ENCODE measurements around the gene PCDHGA4.
"Not testable (repeated sequence)": the region's sequence is repeated elsewhere in the genome, so short reads cannot be mapped to it uniquely, and the experiment has no call there.

The PCDHGA4 gene

GRCh38 chr5:141354900-141355469, at the start of gene PCDHGA4:
Gene PCDHGA4 (plus strand): TSS chr5:141355021. CDS start chr5:141355108, 87 bp downstream.
- H3K4me3 ChIP-seq (ENCODE audit: low read depth, low read length), result no peak within 1 kb of the TSS

DNA sequence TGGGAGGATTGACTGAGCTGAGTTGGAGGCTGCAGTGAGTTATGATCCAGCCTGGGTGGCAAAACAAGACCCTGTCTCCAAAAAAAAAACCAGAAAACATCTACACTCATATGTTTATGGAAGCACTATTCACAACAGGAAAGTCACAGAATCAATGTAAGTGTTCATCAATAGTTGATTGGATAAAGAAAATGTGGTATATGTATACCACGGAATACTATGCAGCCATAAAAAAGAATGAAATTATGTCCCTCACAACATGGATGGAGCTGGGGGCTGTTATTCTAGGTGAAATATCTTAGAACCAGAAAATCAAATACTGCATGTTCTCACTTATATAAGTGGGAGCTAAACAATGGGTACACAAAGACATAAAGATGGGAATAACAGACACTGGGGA, 48.2 kb upstream of the PCDHGA4 start:
- H3K4me3 ChIP-seq (ENCODE audit: low read depth, low read length), result no peak overlapping the region

DNA sequence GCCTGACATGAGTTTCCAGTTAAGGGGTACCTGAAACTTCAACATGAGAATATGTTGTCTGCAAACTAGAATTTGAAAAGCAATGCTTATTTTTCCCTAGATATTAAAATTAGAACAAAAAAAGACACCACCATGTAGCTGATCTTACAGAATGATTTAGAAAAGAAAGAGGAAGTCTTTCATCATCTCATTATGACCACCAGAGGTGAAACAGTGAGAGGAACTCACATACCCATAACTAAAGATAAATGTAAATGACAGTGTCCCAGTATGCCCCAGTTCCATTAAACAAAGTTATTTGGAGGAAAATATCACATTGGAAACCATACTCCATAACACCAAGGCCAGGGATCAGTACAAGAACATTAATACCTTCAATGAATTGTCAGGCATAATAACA, 41.1 kb upstream of the PCDHGA4 start:
- no peak overlapping the region for H3K4me3 ChIP-seq (ENCODE audit: low read depth, low read length)

DNA sequence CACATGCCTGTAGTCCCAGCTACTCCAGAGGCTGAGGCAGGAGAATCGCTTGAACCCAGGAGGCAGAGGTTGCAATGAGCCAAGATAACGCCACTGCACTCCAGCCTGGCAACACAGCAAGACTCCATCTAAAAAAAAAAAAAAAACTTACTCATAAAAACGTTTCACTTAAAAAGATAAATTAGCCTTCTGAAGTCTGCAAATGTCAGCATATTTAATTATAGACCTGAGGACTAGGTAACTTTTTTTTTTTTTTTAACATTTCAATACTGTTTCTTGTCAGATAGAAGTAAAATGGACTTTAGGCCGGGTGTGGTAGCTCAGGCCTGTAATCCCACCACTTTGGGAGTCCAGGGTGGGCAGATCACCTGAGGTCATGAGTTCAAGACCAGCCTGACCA, 37.9 kb upstream of the PCDHGA4 start:
- H3K4me3 ChIP-seq (ENCODE audit: low read depth, low read length), result not testable (repeated sequence)

- H3K4me3 ChIP-seq (ENCODE audit: low read depth, low read length), result no peak overlapping the region
Measured at GRCh38 chr5:141319202-141319601, 35.6 kb upstream of the PCDHGA4 start.

DNA sequence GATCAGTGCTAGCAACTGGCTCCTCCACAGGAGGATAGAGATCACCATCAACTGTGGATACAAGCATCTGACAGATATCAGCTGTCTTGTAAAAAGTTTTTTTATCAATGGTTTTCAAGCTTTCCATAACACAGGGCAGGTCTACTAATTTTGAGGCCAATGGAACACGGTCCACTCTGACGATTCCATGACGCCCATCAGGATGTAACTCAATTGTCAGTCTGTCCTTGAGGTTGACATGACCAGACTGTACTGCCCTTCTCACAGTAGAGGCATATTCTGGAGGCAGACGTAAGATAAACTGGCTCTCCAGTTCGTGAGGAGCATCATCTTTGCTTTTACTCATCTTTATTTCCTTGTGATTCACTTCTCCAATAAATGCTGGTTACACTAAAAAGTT, 35.1 kb upstream of the PCDHGA4 start:
- peak overlapping the region; percentile 95 for H3K4me3 ChIP-seq (ENCODE audit: low read depth, low read length)

- peak within 1 kb of the TSS; percentile 95 for H3K4me3 ChIP-seq (ENCODE audit: low read depth, low read length)
Measured at GRCh38 chr5:141320225-141321169, 34.3 kb upstream of the PCDHGA4 start, which contains the start of gene TAF7. Gene TAF7 (minus strand): TSS chr5:141320784. CDS start chr5:141320044, 740 bp downstream.

- H3K4me3 ChIP-seq (ENCODE audit: low read depth, low read length), result no peak overlapping the region
Measured at GRCh38 chr5:141322261-141322660, 32.6 kb upstream of the PCDHGA4 start.

GRCh38 chr5:141326088-141326854, 28.6 kb upstream of the PCDHGA4 start:
- H3K4me3 ChIP-seq (ENCODE audit: low read depth, low read length), result peak overlapping the region; percentile 54

GRCh38 chr5:141328231-141328630, 26.6 kb upstream of the PCDHGA4 start:
- H3K4me3 ChIP-seq (ENCODE audit: low read depth, low read length), result no peak overlapping the region

DNA sequence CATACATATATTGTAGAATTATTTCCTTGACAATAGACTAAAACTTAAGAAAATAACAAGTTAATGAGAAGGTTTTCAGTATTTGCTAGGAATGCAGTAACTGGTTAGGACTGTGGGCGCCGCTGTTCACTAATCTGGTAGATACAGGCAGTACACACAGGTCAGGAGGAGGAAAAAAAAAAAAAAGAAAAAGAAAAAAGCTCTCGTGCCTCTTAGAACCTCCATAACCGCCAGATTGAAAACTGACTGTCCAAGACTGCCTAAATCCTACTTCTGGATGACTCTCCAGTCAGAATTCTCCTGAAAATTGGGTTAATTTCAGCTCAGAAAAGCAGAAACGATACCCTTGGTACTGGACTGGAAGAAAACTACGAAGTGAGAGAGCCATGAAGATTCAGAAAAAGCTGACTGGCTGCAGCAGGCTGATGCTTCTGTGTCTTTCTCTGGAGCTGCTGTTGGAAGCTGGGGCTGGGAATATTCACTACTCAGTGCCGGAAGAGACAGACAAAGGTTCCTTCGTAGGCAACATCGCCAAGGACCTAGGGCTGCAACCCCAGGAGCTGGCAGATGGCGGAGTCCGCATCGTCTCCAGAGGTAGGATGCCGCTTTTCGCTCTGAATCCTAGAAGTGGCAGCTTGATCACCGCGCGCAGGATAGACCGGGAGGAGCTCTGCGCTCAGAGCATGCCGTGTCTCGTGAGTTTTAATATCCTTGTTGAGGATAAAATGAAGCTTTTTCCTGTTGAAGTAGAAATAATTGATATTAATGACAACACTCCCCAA, 24.3 kb upstream of the PCDHGA4 start, which contains the start of gene PCDHGA1:
Gene PCDHGA1 (plus strand): TSS at position 216 of the 782 bp plus-strand sequence.
- no peak within 1 kb of the TSS for H3K4me3 ChIP-seq (ENCODE audit: low read depth, low read length)

- H3K4me3 ChIP-seq (ENCODE audit: low read depth, low read length), result not testable (repeated sequence)
Measured at GRCh38 chr5:141332571-141332970, 22.2 kb upstream of the PCDHGA4 start.

GRCh38 chr5:141338538-141339306, 16.1 kb upstream of the PCDHGA4 start, which contains the start of gene PCDHGA2:
Gene PCDHGA2 (plus strand): TSS chr5:141338760.
- H3K4me3 ChIP-seq (ENCODE audit: low read depth, low read length), result no peak within 1 kb of the TSS

GRCh38 chr5:141340781-141341354, 14.0 kb upstream of the PCDHGA4 start:
- not testable (repeated sequence) for H3K4me3 ChIP-seq (ENCODE audit: low read depth, low read length)

DNA sequence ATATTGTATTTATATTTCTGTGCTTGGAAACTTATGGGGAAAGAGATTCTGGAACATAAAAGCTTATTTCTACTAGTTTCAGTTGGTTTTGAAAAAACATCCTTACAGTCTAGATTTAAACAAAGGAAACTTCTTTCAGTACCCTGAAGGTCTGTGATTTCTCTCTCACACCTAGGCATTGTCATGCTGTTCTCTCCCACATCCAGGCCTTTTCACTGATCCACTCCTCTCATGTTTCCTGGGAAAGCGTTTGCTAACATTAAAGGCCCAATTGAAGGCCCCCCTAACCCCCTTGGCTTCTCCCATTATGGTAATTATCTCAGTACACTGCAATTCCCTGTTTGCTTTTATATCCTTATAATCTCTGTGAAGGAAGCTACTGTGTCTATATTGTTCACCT, 12.0 kb upstream of the PCDHGA4 start:
- no peak overlapping the region for H3K4me3 ChIP-seq (ENCODE audit: low read depth, low read length)

GRCh38 chr5:141343242-141343952, 11.4 kb upstream of the PCDHGA4 start, which contains the start of gene PCDHGA3:
Gene PCDHGA3 (plus strand): TSS chr5:141343829. CDS start chr5:141344034, 205 bp downstream.
- peak within 1 kb of the TSS; percentile 34 for H3K4me3 ChIP-seq (ENCODE audit: low read depth, low read length)

- H3K4me3 ChIP-seq (ENCODE audit: low read depth, low read length), result peak overlapping the region; percentile 34
Measured at GRCh38 chr5:141343953-141344463, 10.8 kb upstream of the PCDHGA4 start.

DNA sequence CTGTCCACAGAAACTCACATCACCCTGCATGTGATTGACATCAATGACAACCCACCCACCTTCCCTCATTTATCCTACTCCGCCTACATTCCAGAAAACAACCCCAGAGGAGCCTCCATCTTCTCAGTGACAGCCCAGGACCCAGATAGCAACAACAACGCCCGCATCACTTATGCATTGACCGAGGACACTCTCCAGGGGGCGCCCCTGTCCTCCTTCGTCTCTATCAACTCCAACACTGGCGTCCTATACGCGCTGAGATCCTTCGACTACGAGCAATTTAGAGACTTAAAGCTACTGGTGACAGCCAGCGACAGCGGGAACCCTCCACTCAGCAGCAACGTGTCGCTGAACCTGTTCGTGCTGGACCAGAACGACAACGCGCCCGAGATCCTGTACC, 9.5 kb upstream of the PCDHGA4 start:
- H3K4me3 ChIP-seq (ENCODE audit: low read depth, low read length), result no peak overlapping the region

All from iPS-11a (cell line).